IPS-NIHi7 (cell line): ENCODE data around the gene PREB.

Source experiments
- DNase-seq: peaks from one replicate; pipeline ENCODE4 v3.0.0; 2012; ENCODE audit warnings: mixed read lengths; ENCODE audit errors: extremely low spot score

The PREB gene

DNA sequence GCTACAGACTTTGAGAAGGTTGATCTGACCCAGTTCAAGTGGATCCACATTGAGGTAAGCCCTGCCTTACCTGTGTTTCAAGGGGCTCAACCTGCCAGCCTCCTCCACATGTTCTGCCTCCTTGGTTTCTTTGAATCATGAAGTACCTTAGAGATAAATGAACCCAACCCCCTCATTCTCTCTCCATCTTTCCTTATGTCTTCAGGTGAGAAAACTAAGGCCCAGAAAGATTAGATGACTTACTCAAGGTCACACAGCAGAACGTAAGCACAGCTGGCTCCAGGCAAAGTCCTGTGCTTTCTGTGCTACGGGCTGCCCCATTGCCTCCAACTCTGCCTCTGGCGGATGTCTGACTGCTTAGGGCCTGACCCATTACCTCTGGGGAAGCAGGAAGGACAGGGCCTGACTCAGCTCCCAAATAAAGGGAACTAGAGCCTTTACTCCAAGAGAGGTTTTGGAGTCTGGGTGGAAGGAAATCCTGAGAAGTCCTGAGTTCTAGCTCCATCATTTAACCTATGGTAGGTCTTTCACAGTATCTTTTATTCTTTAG, 37.6 kb downstream of the PREB start:
- no peak for DNase-seq

DNA sequence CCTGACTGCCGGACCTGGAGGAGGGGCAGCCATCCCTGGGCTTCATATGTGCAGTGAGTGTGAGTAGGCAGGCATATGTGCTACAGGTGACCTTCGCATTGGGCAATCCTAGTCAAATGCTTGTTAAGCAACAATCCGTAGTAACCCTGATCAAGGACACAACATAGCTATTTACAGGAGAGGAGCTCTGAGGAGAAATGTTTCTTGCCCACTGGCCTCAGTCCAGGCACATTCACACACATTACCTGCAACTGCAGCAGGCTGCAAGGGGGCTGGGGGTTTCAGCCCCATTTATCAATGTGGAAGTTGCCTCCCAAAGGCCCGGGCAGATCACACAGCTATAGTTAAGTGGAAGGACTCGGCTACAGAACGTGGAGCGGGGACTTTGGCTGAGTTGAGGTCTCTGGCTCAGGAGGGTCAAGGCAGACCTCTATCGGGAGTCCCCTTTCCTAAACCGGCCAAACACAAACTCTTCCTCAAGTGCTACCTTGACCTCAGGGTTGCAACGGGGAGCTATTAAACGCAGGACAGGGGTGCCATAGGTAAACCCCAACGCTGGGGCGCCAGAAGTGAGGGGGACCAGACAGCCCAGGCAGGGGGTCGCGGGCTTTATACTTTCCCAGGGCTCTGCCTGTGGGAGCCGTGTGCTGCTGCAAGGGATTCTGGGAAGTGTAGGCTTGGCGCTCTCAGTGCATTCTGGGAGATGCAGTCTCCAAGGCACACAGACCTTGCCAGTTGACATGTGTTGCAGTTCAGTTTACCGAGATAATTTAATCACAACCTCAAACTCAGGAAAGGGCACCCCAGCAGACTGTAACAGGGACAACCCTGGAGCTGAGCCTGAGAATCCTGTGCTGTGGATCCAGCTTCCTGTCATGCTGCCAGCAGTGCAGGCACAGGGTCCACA, 38.4 kb downstream of the PREB start:
- peak; percentile 89 for DNase-seq

DNA sequence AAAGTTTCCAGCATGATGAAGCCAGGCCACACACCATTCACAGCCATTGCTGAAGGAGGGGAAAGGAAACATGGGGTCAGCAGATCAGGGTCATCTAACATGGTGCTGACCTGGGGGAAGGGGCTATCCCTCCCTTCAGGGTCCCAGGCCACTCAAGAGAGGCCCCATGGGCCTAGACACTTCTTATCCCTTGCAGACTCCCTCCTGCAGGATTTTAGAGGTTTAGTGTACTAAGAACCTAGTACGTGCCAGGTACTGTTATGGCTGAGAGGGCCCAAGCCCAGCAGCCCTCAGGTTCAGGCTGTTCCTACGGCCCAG, 39.0 kb downstream of the PREB start:
- no peak for DNase-seq

- DNase-seq, result no peak
Observed at GRCh38 chr2:27094353-27094984, 40.0 kb downstream of the PREB start.

DNA sequence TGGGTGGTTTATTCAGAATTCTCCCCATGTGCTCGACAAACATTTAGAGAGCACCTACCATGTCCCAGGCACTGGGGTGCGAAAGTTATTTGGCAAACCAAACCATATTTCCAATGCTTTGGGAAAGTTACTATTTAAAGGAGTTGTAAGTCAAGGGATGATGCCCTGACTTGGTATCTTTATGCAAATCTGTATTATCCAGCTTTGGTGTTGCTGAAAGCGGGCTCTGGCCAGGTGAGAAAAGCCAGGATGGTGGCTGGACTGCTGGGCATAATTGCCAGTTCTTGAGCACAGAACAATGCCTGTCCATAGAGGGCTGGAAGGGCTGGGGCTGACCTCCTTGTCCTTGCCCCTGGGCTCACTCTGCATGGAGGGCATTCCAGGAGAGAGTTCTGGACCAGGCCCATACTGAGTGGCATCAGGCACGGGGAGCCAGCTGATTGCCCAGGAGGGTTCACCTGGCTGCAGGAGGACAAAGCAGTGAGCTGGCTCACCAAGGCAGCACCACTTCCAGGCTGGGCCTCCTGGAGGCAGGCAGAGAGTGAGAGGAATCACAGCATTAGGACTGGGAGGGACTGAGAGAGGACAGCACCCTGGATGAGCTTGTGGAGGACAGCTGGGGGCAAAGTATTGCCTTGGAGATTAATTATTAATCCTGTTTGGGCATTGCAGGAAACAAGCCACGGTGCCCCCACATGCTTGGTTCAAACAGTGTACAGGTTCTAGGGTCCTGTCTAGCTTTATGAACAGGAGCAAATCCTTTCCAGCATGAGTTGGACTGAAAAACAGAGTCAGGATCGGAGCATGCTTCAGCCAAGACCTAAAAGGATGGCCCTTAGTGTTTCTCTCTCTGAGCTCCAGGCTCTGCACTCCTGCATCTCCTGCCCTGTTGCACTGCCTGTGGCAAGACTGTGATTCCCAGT, 40.7 kb downstream of the PREB start:
- DNase-seq, result no peak

DNA sequence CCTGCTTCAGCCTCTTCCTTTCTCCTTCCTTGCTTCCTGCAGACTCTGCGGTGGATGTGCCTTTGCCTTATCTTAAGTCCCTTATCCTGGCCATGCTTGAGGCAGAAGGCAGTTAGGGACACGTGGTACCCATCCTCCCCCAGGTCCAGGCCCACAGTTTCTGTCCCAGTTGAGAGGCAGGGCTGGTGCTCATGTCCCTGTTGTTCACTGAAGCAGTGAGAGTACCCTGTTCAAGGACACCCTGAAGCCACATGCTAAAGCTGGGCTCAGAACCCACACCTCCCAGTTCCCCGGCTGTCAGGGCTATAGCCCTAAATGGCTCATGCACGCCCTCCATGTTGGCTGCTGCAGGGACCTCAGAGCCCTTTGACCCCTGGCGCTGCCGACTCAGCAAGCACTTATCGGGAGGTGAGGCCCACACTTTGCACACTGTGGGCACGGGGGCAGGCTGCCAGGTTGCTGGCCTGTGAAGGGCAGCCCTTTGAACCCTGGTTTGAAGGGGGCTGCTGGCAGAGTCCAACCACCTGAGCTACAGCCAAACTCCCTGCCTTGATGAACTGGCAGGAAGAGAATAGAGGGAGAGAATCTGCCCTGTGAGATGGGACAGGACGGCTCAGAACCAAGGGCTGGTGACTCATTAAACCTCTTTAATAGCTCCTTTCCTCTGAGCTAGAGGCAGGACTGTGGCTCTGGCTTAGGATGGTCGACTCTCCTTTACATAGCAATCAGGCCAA, 41.6 kb downstream of the PREB start:
- no peak for DNase-seq

DNA sequence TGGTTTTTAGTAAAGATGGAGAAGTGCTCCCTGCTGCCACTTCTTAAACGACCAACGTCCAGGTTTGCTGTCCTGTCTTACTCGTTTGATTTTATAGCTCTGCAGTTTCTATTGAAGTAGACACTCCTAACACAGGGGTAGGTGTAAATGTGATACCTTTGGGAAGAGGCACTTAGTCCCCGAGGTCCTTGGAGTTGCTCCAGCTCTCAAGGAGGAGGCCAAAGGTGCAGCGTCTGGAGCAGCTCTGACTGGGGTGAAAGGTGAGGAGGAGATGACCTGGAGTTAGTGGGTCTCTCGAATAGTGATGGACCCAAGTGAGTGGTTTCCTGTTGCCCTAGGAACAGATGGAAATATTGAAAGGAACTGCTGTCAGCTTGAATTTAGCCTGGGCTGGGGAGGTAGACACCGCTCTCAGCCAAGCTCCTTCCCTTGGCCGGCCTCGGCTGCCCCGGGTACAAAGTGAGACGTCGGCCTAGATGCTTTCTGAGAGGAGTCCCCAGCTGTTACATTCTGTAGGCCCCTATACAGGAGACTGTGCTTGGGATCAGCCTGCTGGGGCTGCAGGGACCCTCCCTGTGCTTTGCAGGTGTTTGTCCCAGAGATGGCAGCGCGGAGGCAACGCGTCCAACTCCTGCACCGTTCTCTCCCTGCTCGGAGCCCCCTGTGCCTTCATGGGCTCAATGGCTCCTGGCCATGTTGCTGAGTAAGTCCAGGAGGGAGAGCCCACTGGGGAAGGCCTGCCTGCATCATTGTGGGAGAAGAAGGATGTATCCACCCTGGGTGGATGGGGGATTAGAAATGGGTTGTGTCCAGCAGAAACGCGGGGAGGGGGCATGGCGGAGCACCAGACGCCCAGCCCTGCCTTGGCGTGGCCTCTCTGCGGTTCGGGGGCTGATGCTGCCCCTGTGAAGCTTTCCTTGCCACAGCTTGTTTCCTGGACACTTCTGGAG, 42.4 kb downstream of the PREB start:
- DNase-seq, result no peak

DNA sequence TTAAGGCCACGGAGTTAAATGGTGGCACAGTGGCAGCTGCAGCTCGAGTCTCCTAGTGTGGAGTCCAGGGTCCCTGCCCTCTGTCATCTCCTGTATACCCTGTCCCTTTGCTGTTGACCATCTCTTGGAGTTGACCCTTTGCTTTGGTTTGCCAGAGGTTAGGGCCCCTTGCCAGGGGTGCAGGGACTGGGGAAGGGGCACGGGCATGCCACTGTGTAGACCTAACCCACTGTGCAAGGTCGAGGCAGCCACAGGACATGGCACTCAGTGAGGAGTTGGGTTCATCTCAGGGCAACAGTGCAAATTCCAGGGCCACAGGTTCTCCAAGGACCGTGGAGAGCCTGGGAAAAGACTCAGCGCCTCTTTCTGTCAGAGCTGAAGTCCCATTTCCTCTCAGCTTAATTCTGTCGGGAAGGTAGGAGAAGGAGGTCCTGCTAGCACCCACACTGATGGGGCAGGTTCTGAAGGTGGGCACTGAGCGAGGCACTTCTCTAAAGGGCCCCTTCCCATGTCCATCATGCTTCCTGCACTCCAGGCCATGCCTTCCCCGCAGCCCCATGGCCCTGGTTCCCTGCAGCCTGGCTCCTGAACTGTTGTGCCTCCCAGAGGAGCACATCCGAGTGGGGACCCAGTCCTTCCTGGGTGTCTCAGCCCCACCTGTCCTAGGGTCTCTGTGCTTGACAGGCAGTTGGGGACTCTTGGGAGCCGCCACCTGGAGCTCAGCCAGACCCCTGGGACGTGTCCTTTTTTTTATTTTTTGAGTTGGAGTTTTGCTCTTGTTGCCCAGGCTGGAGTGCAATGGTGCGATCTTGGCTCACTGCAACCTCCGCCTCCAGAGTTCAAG, 45.1 kb downstream of the PREB start:
- DNase-seq, result no peak

- no peak for DNase-seq
Observed at GRCh38 chr2:27088634-27089033, 45.8 kb downstream of the PREB start.

GRCh38 chr2:27087823-27088410, 46.5 kb downstream of the PREB start:
- DNase-seq, result no peak

DNA sequence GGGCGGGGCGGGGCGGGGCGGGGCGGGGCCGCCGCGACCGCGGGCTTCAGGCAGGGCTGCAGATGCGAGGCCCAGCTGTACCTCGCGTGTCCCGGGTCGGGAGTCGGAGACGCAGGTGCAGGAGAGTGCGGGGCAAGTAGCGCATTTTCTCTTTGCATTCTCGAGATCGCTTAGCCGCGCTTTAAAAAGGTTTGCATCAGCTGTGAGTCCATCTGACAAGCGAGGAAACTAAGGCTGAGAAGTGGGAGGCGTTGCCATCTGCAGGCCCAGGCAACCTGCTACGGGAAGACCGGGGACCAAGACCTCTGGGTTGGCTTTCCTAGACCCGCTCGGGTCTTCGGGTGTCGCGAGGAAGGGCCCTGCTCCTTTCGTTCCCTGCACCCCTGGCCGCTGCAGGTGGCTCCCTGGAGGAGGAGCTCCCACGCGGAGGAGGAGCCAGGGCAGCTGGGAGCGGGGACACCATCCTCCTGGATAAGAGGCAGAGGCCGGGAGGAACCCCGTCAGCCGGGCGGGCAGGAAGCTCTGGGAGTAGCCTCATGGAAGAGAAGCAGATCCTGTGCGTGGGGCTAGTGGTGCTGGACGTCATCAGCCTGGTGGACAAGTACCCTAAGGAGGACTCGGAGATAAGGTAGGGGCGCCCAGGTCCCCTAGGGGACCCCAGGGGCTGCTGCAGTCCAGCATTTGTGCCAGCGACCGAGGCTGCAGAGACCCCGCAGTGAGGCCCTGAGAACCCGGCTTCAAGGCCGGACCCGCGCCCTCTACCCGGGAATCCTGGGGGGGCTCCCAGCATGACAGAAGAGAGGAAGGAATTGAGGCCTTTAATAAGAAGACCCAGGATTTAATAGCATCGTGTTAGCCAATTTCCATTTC, 47.5 kb downstream of the PREB start, which contains the start of gene KHK:
Gene KHK, plus strand, starts transcription at position 49 of the 870 bp plus-strand sequence. Its CDS starts 488 bp downstream, at position 537.
- DNase-seq, result peak; percentile 60

GRCh38 chr2:27086090-27086723, 48.2 kb downstream of the PREB start:
- peak; percentile 97 for DNase-seq

GRCh38 chr2:27085673-27086089, 48.8 kb downstream of the PREB start:
- peak; percentile 55 for DNase-seq

DNA sequence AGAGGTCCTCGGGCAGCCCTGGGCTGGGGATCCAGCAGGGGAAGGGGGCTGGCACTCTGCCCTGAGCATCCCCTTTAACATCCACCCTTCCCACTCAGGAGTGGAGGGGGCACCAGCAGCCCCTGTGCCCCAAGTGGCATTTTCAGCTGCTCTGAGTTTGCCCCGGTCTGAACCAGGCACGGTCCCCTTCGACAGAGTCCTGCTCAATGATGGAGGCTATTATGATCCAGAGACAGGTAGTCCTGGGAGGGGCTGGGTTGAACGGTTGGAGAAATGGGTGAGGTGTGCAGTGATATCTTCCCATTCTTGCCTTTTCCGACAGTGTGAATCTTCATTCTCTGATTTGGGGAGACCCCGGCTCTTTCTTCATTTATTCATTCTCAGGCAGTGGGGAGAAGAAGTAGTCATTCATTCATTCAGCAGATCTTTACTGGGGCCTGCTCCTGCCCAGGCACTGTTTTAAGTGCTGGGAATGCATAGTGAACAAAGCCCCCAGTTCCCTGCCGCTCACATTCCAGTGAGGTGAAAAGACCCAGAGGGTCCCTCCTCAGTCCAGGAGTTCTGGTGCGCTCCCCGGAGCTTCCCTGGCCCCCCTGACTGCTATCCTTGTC, 49.3 kb downstream of the PREB start:
- no peak for DNase-seq

DNA sequence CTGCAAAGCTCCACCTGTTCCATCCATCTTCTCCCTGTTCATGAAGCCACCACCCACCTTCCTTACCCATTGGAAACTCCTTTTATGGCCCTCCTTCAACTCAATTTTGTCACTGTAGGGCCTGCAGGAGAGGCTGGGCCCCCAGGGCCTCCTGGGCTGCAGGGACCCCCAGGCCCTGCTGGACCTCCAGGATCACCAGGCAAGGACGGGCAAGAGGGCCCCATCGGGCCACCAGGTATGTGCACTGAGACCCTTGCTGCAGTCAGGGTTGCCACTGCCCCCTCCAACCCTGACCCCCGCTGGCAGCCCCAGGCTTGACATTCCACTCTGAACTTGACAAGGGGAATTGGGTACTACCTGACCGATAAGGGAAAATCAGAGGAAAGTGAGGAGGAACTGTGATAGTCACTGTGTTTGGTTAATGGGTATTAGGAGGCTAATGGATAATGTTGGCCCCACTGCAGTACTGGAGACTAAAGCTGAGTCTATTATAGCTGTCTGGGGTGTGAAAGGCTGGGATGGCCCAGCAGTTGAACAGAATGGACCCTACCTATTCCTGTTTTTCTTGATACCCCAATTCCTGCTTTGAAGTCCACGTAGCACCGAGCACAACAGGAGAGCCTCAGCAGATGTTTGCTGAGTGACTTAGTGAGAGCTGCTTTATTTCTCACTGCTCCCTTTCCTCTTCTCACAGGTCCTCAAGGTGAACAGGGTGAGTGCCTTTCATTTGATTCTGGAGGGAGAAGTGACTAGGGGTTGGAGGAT, 50.0 kb downstream of the PREB start:
- no peak for DNase-seq
